8988T (cell line): ENCODE data around the gene PSMC5.
"Not testable (repeated sequence)": the region's sequence is repeated elsewhere in the genome, so short reads cannot be mapped to it uniquely, and the experiment has no call there.

Experiments used
- DNase-seq: peaks from one replicate; pipeline ENCODE4 v3.0.0; 2011

The PSMC5 gene

DNA sequence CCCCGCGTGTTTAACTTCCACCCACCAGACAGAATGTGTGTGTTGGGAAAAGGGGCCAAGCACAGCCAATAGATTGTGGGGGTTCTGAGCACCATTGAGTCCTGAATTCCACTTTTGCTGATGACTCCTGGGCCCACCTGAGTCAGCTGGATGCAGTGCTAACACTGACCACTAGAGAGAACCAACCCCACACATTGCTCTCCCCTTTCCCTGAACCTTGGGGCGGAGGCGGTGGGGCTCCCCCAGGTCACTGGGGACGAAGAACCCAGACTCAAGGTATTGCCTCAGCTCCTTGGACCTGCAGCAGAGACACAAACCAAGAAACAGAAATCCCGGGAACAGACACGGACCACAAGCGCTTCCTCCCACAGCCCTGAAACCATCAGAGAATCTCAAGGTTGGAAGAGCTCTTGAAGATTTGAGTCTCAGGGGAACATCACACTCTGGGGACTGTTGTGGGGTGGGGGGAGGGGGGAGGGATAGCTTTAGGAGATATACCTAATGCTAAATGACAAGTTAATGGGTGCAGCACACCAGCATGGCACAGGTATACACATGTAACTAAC is 46.9 kb downstream of the PSMC5 start:
- DNase-seq: not testable (repeated sequence)

- not testable (repeated sequence) for DNase-seq
Measured at GRCh38 chr17:63874693-63875092, 47.5 kb downstream of the PSMC5 start.

GRCh38 chr17:63878413-63878812 is 51.2 kb downstream of the PSMC5 start:
- not testable (repeated sequence) for DNase-seq

DNA sequence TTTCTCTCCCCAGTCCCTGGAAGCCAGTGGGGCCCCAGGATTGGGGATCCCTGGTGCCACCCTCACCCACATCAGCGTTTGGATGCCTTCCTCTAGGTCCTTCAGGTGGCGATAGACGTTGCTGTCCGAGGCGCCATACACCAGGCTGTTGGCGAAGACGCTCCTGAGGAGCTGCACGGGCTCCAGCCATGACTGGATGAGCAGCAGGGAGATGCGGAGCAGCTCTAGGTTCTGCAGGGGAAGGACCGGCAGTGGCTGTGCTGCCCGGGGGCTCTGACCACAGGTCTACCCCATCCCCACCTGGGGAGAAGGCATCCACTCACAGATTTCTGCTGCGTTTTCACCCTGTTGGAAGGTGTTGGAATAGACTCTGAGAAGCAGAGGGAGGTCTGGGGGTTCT is 53.5 kb downstream of the PSMC5 start:
- DNase-seq: no peak

DNA sequence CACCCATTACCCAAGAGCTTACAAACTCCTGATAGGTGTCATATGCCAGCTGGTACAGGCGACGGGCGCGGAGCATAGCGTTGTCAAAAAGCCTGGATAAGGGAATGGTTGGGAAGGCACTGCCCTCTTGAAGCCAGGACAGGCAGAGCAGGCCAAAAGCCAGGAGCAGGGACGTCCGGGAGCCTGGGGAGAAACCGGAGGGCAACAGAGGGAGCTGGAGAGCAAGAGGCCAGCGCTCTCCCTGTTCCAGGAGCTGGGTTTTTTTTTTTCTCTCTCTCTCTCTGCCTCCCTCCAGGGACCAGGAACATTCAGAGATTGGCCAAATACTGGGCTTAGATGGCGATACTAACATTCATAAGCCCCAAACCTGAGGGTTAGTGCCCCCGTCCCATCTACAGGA is 54.1 kb downstream of the PSMC5 start:
- not testable (repeated sequence) for DNase-seq
